HUES48 (cell line): ENCODE data around the gene SP9.
"Not testable (repeated sequence)": the region's sequence is repeated elsewhere in the genome, so short reads cannot be mapped to it uniquely, and the experiment has no call there.

ENCODE experiments used
- H3K27ac ChIP-seq: one replicate; pipeline ENCODE4 v1.7.0; 2013; ENCODE audit warnings: low read depth, low read length, inconsistent platforms
- H3K27me3 ChIP-seq: 2 replicates; pipeline ENCODE4 v1.6.1; 2013; ENCODE audit warnings: mild to moderate bottlenecking, low read length; ENCODE audit not compliant: control insufficient read depth, insufficient read depth
- H3K36me3 ChIP-seq: 2 replicates; pipeline ENCODE4 v1.6.1; 2013; ENCODE audit warnings: low read length; ENCODE audit not compliant: control insufficient read depth, insufficient read depth
- H3K4me1 ChIP-seq: 2 replicates; pipeline ENCODE4 v1.6.1; 2013; ENCODE audit warnings: mild to moderate bottlenecking, low read length; ENCODE audit not compliant: control insufficient read depth, insufficient read depth
- H3K4me3 ChIP-seq: 2 replicates; pipeline ENCODE4 v1.5.1; 2013; ENCODE audit warnings: mild to moderate bottlenecking, low read depth, low read length
- H3K9ac ChIP-seq: 2 replicates; pipeline ENCODE4 v1.6.1; 2013; ENCODE audit warnings: mild to moderate bottlenecking, low read depth, low read length, moderate library complexity
- H3K9me3 ChIP-seq: 2 replicates; pipeline ENCODE4 v1.6.1; 2013; ENCODE audit warnings: low read length; ENCODE audit not compliant: control insufficient read depth, insufficient read depth

SP9 gene

DNA sequence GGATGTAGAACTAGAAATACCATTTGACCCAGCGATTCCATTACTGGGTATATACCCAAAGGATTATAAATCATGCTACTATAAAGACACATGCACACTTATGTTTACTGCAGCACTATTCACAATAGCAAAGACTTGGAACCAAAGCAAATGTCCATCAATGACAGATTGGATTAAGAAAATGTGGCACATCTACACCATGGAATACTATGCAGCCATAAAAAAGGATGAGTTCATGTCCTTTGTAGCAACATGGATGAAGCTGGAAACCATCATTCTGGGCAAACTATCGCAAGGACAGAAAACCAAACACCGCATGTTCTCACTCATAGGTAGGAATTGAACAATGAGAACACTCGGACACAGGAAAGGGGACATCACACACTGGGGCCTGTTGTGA is 24.9 kb downstream of the SP9 start:
- H3K36me3 ChIP-seq, H3K4me3 ChIP-seq, H3K27me3 ChIP-seq, H3K4me1 ChIP-seq, H3K9me3 ChIP-seq, H3K9ac ChIP-seq, H3K27ac ChIP-seq: not testable (repeated sequence)

- Histone ChIP-seq H3K36me3 (no peaks in the 10 kb centered on the region), H3K4me1 (no peaks in the 10 kb centered on the region)
These were observed 28.2 kb downstream of the SP9 start for GRCh38 chr2:174362949-174363348.

DNA sequence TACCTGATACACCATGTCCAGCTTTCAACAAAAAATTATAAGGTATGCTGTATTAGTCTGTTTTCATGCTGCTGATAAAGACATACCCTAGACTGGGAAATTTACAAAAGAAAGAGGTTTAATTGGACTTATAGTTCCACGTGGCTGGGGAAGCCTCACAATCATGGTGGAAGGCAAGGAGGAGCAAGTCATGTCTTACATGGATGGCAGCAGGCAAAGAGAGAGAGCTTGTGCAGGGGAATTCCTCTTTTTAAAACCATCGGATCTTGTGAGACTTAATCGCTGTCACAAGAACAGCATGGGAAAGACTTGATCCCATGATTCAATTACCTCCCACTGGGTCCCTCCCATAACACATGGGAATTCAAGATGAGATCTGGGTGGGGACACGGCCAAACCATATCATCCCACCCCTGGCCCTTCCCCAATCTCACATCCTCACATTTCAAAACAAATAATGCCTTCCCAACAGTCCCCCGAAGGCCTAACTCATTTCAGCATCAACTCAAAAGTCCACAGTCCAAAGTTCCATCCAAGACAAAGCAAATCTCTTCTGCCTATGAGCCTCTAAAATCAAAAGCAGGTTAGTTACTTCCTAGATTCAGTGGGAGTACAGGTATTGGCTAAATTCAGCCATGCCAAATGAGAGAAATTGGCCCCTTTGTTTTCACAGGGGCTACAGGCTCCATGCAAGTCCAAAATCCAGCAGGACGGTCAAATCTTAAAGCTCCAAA is 28.9 kb downstream of the SP9 start:
- H3K36me3 ChIP-seq, H3K9me3 ChIP-seq, H3K27ac ChIP-seq, H3K27me3 ChIP-seq, H3K4me3 ChIP-seq, H3K4me1 ChIP-seq, H3K9ac ChIP-seq: not testable (repeated sequence)

More at GRCh38 chr2:174362949-174363348, 28.2 kb downstream of the SP9 start:
- H3K9me3 ChIP-seq = peaks cover 5% of the 10 kb centered on the region; the same call in 1 of the 2 replicates
- H3K27ac ChIP-seq = no peak overlapping the region
- H3K4me3 ChIP-seq = no peak overlapping the region
- H3K27me3 ChIP-seq = no peaks in the 10 kb centered on the region
- H3K9ac ChIP-seq = no peak overlapping the region

DNA sequence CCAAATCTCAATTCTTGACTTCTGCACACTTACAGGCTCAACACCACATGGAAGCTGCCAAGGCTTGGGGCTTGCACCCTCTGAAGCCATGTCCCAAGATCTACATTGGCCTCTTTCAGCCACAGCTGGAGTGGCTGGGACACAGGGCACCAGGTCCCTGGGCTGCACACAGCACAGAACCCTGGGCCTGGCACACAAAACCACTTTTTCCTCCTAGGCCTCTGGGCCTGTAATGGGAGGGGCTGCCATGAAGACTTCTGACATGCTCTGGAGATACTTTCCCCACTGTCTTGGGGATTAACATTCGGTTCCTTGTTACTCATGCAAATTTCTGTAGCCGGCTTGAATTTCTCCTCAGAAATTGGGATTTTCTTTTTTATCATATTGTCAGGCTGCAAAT is 29.9 kb downstream of the SP9 start:
- H3K27ac ChIP-seq = no peak overlapping the region

DNA sequence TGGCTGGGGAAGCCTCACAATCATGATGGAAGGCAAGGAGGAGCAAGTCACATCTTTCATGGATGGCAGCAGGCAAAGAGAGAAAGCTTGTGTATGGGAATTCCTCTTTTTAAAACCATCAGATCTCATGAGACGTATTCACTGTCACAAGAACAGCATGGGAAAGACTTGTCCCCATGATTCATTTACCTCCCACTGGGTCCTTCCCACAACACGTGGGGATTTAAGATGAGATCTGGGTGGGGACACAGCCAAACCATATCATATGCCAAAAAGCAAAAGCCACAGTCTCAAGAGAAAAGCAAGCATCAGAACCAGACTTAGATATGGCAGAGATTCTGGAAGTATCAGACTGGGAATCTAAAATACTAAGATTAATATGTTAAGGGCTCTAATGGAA is 30.8 kb downstream of the SP9 start:
- Histone ChIP-seq H3K9ac (no peak overlapping the region), H3K4me1 (no peaks in the 10 kb centered on the region), H3K4me3 (no peak overlapping the region), H3K27me3 (no peaks in the 10 kb centered on the region), H3K9me3 (peaks cover 5% of the 10 kb centered on the region; the same call in 1 of the 2 replicates), H3K36me3 (no peaks in the 10 kb centered on the region; the same call in 1 of the 2 replicates), H3K27ac (no peak overlapping the region)

More for the DNA sequence above, 29.9 kb downstream of the SP9 start:
- Histone ChIP-seq H3K36me3 (no peaks in the 10 kb centered on the region; the same call in 1 of the 2 replicates), H3K4me3 (no peak overlapping the region), H3K4me1 (no peaks in the 10 kb centered on the region), H3K9me3 (peaks cover 5% of the 10 kb centered on the region; the same call in 1 of the 2 replicates), H3K27me3 (no peaks in the 10 kb centered on the region), H3K9ac (no peak overlapping the region)

DNA sequence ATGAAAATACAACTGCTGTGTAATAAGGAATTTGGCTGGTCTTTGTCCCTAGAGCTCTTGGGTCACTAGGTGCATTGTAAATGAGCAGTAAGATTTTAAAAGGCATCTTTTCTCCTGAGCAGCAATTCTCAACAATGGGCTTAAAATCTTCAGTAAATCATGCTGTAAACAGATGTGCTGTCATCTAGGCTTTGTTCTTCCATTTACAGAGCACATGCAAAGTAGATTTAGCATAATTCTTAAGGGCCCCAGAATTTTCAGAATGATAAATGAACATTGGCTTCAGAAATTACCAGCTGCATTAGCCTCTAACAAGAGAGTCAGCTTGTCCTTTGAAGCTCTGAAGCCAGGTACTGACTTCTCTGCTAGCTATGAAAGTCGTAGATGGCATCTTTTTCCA is 33.9 kb downstream of the SP9 start:
- Histone ChIP-seq H3K9me3 (peaks cover 5% of the 10 kb centered on the region; the same call in 1 of the 2 replicates), H3K36me3 (peaks cover 2% of the 10 kb centered on the region), H3K4me1 (no peaks in the 10 kb centered on the region), H3K27ac (no peak overlapping the region), H3K4me3 (no peak overlapping the region), H3K9ac (no peak overlapping the region), H3K27me3 (no peaks in the 10 kb centered on the region)

GRCh38 chr2:174376967-174377366 is 42.2 kb downstream of the SP9 start:
- no peaks in the 10 kb centered on the region for H3K4me1 ChIP-seq
- no peaks in the 10 kb centered on the region for H3K27me3 ChIP-seq
- peaks cover 67% of the 10 kb centered on the region for H3K36me3 ChIP-seq
- no peak overlapping the region for H3K9ac ChIP-seq
- H3K4me3 ChIP-seq = no peak overlapping the region
- no peak overlapping the region for H3K27ac ChIP-seq
- H3K9me3 ChIP-seq = no peaks in the 10 kb centered on the region

DNA sequence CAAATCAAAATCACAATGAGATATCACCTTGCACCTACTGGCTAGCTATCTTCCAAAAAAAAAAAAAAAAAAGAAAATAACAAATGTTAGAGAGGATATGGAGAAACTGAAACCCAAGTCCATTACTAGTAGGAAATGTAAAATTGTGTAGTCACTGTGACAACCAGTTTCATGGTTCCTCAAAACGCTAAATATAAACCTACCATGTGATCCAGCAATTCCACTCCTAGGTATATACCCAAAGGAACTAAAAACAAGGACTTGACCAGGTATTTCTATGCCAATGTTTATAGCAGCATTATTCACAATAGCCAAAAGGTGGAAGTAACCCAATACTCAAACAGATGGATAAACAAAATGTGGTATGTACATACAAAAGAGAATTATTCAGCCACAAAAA is 49.0 kb downstream of the SP9 start:
- no peaks in the 10 kb centered on the region for H3K9me3 ChIP-seq

GRCh38 chr2:174385201-174385600 is 50.4 kb downstream of the SP9 start:
- Histone ChIP-seq H3K27ac (no peak overlapping the region), H3K4me1 (no peaks in the 10 kb centered on the region), H3K27me3 (no peaks in the 10 kb centered on the region), H3K9ac (no peak overlapping the region), H3K4me3 (no peak overlapping the region), H3K36me3 (peaks cover 30% of the 10 kb centered on the region), H3K9me3 (no peaks in the 10 kb centered on the region)

More for the DNA sequence above, 49.0 kb downstream of the SP9 start:
- Histone ChIP-seq H3K27ac (no peak overlapping the region), H3K4me3 (no peak overlapping the region), H3K4me1 (no peaks in the 10 kb centered on the region), H3K9ac (no peak overlapping the region), H3K36me3 (peaks cover 42% of the 10 kb centered on the region), H3K27me3 (no peaks in the 10 kb centered on the region)
